Anterior cingulate cortex (tissue), 58 donors: ENCODE data around the gene PGGHG.
A peak's percentile ranks its signal among the peaks of the same experiment; 100 is the strongest.

Experiments
- DNase-seq, 58 donors: peaks; one replicate each; lab custom pipeline; 2025; lab: John Stamatoyannopoulos, UW

Gene PGGHG

DNA sequence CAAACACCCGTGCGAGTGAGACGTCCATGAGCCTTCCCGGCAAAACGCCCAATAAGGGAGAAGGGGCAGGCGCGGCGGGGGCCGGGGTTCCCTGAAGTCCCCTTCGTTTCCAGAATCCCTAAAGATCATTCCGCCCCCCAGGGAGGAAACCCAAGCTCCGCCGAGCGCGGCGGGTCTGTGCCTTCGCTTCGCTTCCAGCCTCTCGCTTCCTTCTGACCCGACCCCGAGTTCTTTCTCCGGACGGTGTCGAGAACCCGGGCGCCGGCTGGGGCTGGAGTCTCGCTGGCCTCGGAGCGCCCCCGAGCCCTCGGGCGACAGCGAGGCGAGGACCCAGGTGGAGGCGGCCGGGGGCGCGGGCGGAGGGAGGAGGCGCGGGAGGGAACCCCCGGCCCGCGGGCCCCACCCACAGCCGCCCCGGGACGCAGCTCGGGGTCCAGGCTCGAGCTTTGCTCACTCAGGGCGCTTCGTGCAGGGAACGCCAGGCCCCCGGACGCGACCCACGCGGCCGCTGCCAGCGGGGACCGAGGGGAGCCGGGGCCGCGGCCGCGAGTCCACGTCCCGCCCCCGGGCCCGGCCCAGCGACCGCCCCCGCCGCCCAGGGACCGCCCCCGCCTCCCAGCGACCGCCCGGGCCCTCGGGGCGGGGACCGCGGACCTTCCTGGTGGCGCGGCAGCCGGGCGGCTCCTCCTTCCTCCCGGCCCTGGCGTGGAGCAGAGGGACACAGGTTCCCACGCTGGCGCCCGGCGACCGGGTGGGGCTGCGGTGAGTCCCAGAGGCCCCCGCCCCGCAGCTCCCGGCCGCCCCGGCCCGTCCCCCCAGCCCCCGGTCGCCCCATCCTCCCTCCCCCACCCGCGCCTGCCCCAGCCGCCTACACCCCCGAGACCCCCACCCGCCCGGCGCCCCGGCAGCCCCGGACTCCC, at the start of gene PGGHG:
Gene PGGHG, plus strand, starts transcription at position 649 of the 920 bp plus-strand sequence. CDS start 691 bp downstream, outside the sequence.
- peak in 3 of 58 donors; percentile 16 to 42 (median 28) for DNase-seq

DNA sequence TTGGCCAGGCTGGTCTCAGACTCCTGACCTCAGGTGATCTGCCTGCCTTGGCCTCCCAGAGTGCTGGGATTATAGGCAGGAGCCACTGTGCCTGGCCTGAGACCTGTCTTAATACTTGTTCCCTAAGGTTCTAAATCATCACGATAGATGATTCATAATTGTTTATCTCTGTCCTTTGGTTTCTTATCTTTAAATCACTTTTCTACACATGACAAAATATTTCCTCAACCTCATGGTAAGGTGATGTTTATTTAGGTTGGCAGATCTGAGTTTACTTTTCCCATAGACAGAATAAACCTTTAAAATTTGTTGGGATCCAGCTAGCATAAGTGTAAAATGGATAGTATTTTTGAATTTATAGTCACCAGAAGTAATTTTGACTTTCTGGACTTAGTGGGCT, 48.6 kb upstream of the PGGHG start:
- DNase-seq: no peak

DNA sequence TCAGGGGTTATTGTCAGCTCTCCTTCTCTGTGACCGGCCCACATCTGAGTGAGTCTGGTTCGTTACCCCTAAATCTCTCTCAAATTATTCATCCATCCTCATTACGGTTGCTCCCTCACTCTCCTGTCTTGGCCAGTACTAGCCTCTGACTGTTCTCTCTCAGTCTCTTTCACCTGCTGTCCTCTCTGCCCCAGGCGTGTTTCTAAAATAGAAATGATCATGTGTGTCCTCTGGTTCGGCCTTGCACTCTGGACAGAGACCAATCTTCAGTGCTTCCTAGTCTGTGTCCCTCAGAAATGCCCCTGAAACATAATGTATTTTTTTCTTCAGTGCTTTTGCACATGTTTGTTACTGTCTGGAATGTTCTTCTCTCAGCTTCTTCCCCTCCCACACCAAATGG, 47.3 kb upstream of the PGGHG start:
- no peak for DNase-seq

DNA sequence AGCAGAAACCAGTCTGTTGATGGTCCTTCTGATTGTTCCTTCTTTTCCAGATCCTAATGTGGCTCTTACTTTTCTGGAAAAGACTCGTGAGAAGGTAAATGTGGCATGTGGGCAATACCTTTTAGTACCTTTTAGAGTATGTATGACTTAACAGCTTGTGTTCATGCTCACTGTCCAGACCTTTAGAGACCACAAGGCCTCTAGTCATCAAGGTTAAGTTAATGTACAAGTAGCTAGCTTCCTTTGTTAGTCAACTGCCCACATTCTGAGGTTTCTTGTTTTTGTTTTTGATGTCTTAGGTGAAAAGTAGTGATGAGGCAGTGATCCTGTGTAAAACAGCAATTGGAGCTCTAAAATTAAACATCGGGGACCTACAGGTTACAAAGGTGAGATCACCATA, 44.5 kb upstream of the PGGHG start:
- DNase-seq: no peak

- no peak for DNase-seq
These were observed 39.9 kb upstream of the PGGHG start for GRCh38 chr11:249062-249461.

DNA sequence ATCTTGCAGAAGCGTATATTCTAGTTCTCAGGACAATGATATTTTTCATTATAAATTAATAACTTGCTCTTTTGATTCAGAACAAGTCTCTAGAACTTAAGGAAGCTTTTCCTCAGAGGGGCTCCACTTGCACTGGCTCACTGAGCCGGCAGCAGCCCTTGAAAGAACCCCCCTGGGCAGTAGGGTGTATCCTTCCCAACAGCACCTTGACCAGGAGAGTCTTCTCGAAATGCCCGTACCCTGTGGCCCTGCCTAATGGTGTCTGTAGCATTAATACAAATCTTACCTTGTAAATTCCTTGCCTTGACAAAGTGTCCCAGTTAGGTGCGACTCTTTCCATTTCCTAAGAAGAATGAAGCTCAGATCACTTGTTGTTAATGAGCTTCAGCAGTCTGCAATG, 38.7 kb upstream of the PGGHG start:
- no peak for DNase-seq

GRCh38 chr11:250740-251299, 38.1 kb upstream of the PGGHG start:
- DNase-seq: peak in 18 of 58 donors; percentile 10 to 60 (median 20)

GRCh38 chr11:251550-251949, 37.4 kb upstream of the PGGHG start:
- no peak for DNase-seq

GRCh38 chr11:252666-253065, 36.3 kb upstream of the PGGHG start:
- no peak for DNase-seq

DNA sequence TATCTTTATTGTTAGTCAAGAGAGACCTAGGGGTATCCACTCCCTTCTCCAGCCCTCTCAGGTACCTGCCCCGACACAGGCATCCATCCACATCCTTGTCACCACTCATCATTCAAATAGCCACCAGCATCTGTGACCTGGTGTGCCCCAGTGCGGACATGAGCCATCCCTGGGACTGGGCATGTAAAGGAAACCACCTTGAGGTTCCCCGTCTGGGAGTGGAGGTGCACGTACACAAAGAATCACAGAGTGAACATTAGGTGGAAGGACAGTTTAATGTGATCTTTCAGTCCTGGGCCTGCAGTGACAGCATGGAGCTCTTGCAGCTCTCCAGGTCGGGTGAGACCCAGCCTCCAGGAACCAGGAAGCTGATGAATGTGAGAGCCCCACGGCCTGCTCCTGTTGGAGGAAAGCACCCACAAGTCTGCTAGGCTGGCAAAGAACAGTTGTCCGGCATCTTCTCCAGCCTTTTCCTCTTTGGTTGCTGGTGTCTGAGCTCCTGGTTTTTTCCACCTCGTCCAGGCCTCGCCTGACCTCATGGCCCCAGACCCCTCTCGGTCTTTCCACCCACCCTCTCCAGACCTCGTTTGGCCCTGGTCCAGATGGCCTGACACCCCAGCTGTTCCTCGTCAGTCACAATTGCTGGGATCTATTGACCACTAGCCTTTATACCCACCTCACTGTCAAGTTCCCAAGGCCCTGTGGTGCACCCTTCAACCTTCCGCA, 35.6 kb upstream of the PGGHG start:
- DNase-seq: no peak

- no peak for DNase-seq
These were observed 35.0 kb upstream of the PGGHG start for GRCh38 chr11:253886-254270.

- DNase-seq: no peak
These were observed 33.8 kb upstream of the PGGHG start for GRCh38 chr11:255176-255575.

DNA sequence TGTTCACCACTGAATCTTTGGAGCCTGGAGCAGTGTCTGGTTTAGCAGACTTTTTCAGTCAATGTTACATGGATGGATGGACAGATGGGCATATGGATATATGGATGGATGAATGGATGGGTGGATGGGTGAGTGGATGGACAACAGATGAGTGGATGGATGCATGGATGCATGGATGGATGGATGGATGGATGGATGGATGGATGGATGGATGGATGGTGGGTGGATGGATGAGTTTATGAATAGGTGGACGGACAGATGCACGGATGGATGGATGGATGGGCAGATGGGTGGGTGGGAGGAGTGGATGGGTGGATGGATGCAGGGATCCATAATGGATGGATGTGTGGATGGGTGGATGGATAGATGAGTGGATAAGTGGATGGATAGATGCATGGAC, 33.1 kb upstream of the PGGHG start:
- no peak for DNase-seq

DNA sequence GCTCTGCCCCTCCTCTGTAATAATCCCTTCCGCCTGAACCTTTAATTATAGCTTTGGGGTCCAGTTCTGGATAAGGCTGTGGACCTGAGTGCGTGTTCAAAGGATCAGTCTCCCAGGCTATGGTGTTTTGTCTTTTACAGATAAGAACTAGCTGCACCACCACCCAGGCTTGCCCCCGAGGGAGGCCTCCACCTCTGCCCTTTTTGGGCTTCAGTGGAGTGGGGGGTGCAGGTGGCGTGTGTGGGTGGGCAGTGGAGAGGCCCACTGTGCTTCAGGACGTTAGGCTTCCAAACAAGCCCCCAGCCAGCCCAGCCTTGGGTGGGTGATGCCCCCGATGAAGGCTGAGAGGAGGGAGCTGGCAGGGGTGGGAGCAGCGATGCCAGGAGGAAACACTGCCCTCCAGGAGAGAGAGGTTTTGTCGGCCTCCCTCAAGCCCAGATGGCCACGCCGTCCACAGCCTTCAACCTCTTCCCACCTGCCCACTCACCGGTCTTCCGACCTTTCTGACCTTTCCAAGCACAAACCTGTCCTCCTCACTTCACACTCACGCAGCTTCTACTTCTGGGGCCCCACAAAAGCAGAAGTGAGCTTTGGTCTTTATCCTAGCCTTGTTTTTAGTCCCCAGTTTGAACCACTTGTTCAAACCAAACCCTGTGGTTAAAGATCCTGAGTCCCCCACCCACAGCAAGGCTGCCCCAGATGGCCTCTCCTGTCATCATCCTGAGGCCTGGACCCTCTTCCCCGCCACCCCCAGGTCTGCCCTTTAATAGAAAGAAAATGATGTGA, 31.8 kb upstream of the PGGHG start:
- DNase-seq: no peak

DNA sequence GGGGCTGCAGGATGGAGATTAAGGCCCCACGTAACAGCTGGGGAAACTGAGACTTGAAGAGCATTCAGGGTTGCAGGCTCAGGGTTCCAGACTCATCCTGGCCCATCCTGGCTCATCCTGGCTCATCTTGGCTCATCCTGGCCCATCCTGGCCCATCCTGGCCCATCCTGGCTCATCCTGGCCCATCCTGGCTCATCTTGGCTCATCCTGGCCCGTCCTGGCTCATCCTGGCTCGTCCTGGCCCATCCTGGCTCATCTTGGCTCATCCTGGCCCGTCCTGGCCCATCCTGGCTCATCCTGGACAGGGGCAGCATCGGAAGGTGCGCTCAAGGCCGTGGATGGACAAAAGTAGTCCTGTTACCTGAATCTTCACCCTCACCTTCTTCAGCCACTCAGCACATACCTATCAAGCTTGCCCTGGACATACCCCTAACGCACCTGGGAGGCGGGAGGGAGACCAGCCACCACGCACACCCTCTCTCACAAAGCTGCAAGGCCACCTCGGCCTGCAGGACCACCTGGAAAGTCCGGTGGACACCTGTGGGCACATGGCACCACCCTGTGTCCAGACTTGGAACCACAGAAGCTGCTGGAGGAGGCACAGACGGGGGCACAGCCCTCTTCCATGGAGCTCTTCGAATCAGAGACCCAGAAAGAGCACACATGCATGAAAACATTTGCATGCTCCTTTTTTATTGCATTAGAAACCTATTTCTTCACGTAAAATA, 31.0 kb upstream of the PGGHG start:
- DNase-seq: no peak

GRCh38 chr11:259413-259812, 29.5 kb upstream of the PGGHG start:
- DNase-seq: no peak

- no peak for DNase-seq
These were observed 27.3 kb upstream of the PGGHG start for GRCh38 chr11:261624-262023.

DNA sequence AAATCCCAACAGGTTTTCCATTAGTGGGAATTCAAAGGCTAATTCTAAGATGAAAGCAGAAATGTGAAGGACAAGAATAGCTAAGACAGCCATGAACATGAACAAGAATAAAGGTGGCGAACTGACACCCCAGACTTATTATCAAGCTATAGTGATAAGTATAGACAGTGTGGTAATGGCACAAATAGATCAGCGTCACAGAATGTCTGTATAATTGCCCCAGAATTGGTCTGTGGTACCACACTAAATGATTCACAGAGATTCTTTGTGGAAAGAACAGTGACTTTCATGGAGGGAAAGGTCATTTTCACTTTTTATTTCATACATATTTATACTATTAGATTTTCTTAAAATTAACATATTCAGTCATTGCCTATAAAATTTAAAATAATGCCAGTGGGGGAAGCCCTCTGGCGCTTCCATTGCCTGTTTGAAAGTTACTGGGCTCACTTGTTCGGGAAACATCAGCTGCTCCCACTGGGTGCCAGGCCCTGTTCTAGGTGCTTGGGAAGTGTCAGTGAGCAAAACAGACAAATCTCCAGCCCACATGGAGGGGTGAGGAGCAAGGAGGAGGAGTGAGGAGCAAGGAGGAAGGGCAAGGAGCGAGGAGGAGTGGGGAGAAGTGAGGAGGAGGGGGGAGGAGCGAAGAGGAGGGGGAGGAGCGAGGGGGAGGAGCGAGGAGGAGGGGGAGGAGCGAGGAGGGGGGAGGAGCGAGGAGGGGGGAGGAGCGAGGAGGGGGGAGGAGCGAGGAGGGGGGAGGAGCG, 22.1 kb upstream of the PGGHG start:
- no peak for DNase-seq

- no peak for DNase-seq
These were observed 21.4 kb upstream of the PGGHG start for GRCh38 chr11:267491-267994.
